Posterior cingulate gyrus (tissue), 11 donors: ENCODE measurements around the gene ZNF362.

Experiments used
- DNase-seq, 10 donors: peaks; one replicate each; pipeline versions ENCODE4 v3.0.0 to v3.0.0-alpha.2; 2020 to 2021; ENCODE audit warnings: mixed read lengths in 3 of 10
- intact Hi-C: fragments of 100-400 bp; cut with DNase I; formaldehyde crosslinking; loops from one replicate; pipeline ENCODE4 v1.15.1; 2023

ZNF362 gene

DNA sequence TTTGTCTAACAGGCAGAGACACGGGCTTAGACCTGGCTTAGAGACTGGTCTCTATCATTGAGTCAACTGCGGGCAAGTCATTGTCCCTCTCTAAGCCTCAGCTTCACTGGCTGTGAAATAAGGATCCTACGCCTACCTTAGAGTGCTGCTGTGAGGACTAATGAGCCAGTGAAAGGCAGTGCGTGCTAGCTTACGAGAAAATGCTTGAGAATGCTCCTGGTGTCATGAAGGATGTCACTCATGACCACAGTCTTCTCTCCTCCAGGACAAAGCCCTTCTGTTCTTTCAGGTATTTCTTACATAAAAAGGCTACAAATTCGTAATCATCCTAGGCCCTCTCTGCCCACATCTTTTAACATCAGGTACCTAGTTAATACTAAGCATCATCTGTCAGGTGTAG, 81.1 kb downstream of the ZNF362 start:
- intact Hi-C loops, result no loop called here

GRCh38 chr1:33338048-33338439, 81.8 kb downstream of the ZNF362 start:
- intact Hi-C loops, result no loop called here
- no peak for DNase-seq

More for the DNA sequence above, 81.1 kb downstream of the ZNF362 start:
- no peak for DNase-seq

- intact Hi-C loops, result no loop called here
- DNase-seq, result peak in 1 of 10 donors; percentile 72
These were observed 82.3 kb downstream of the ZNF362 start for GRCh38 chr1:33338440-33339211.

- DNase-seq, result peak in 2 of 10 donors; percentile 56 to 89
- intact Hi-C loops, result no loop called here
These were observed 83.1 kb downstream of the ZNF362 start for GRCh38 chr1:33339413-33339812.

DNA sequence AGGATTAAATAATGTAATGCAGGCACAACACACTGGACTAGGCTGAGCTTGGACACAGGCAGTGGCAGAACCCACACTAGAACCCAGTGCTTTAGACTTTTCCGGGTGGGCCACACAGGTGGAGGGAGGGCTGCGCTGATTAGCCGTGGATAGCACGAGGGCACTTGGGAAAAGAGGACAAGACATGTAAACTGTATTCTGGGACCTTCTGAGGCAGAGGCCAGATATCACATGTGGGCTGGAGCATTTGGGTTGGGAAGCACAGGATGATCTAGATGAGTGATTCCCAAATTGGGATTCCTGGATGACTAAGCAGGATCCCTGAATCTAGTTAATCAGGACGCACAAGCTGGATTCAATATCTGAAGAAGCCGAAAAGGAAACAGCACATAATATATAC, 84.9 kb downstream of the ZNF362 start:
- intact Hi-C loops, result no loop called here
- peak in 1 of 10 donors; percentile 79 for DNase-seq

- intact Hi-C loops, result no loop called here
- peak in 9 of 10 donors; percentile 42 to 94 (median 64) for DNase-seq
These were observed 85.9 kb downstream of the ZNF362 start for GRCh38 chr1:33342041-33342723.

GRCh38 chr1:33343539-33343938, 87.2 kb downstream of the ZNF362 start:
- intact Hi-C loops, result no loop called here
- DNase-seq, result no peak

- intact Hi-C loops, result no loop called here
These were observed 88.7 kb downstream of the ZNF362 start for GRCh38 chr1:33344896-33345560.

GRCh38 chr1:33346533-33346926, 90.2 kb downstream of the ZNF362 start:
- intact Hi-C loops, result no loop called here
- no peak for DNase-seq

More at GRCh38 chr1:33344896-33345560, 88.7 kb downstream of the ZNF362 start:
- no peak for DNase-seq

- DNase-seq, result no peak
- intact Hi-C loops, result no loop called here
These were observed 90.8 kb downstream of the ZNF362 start for GRCh38 chr1:33346927-33347649.

DNA sequence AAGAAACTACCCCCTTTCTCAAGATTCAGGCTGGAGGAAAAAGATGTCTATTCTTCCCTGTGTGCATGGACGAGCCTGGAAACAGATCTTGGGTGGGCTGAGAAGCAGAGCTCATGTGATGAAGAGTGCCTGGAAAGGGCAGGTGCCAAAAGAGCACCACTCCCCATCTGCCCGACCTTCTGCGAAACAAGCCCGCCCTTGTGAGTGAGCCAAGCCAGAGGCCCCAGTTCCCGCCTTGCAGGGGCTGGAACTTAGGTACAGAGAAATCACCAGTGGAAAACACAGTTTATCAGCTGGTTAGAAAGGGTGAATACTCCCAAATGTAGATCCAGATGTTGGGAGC, 91.3 kb downstream of the ZNF362 start:
- intact Hi-C loops, result no loop called here
- no peak for DNase-seq

DNA sequence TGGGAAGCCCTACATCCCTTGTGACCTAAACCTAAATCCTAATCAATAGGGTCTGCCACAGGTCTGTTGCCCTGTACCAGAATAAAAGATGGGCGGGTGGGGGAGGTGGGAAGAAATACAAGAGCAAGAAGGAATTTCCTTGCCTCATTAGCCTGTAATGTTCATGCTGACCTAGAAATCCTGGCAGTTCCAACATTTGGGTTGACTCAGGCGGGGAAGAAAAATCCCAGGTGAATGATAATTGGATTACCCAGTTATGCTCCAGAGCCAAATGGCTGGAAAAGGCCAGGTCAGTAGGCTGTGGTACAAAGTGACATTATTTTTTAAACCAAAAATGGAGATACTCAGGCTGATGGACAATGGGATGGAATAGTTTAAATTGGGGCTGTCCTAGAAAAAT, 91.9 kb downstream of the ZNF362 start:
- no peak for DNase-seq
- intact Hi-C loops, result loop anchor here (2.0 kb wide), 1 partner anchor 17 kb away; no protein-coding TSS in a partner anchor

GRCh38 chr1:33348676-33349080, 92.4 kb downstream of the ZNF362 start:
- DNase-seq, result peak in 1 of 10 donors; percentile 62

GRCh38 chr1:33349081-33349759, 92.9 kb downstream of the ZNF362 start:
- peak in 6 of 10 donors; percentile 39 to 92 (median 71) for DNase-seq
- intact Hi-C loops, result loop anchor here (2.0 kb wide), 1 partner anchor 16 kb away; no protein-coding TSS in a partner anchor

More at GRCh38 chr1:33348676-33349080, 92.4 kb downstream of the ZNF362 start:
- intact Hi-C loops, result loop anchor here (2.0 kb wide), 1 partner anchor 16 kb away; no protein-coding TSS in a partner anchor

DNA sequence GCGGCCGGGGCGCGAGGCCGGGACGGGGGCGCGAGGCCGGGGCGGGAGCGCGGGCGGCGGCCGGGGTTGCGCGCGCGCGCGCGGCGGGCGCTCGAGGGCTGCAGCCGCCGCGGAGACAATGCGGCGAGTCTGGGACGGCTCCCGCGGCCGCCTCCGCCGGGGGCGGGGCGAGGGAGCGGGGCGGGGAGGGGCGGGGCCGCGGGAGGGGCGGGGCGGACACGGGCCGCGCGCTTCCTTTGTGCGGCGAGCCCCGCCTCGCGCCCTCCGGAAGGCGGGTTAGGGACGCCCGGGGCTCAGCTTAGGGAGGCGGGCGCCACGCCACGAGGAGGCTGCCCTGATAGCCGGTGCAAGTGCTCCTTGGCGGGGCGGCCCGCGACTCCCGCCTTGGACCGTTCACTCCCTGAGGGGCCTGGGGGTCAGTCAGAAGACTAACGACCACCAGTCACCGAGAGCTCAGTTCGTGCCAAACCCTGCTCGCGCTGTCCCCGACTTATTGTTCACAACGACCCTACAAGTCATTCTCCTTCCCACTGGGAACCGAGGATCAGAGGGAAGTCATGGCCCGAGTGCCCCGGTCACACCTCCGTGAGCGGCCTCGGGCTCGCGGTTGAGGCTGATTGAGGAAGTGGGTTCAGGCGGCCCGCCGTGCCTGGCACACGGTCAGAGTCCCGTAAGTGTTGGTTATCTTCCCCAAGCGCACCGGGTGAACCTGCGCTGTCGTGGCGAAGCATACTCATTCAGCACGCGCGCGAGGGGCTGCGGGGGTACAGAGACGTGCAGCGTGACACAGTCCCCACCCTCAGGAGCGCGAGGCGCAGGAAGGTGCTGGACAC, 93.7 kb downstream of the ZNF362 start:
- peak; percentile 66 to 98 (median 78) for DNase-seq
- intact Hi-C loops, result loop anchor here (2.0 kb wide), 1 partner anchor 15 kb away; no protein-coding TSS in a partner anchor
